K562 (cell line): ENCODE measurements around the gene CRABP2. TPM values are rescaled to one million over a fixed set of nuclear protein-coding genes. Genes with fewer than 3 reads are reported as not detected.

Source experiments
- CBX8 ChIP-seq: fragments of 200-600 bp; sonication (generic); IDR thresholded peaks from 2 replicates; pipeline ENCODE4 v1.6.1; 2012; ENCODE audit warnings: borderline replicate concordance, mixed run types, low read depth, mild to moderate bottlenecking, moderate library complexity, mixed read lengths, low read length, control low read depth, inconsistent platforms; ENCODE audit not compliant: poor library complexity, severe bottlenecking; ENCODE audit errors: extremely low read depth
- COPS2 ChIP-seq: fragments of 450-650 bp; conservative IDR thresholded peaks from 2 replicates; pipeline ENCODE4 v1.6.1; 2016; ENCODE audit warnings: mild to moderate bottlenecking, moderate library complexity
- FUS ChIP-seq: fragments of 200-400 bp; formaldehyde crosslinking; optimal IDR thresholded peaks from 2 replicates; pipeline ENCODE3; 2017; ENCODE audit warnings: low read depth, low read length
- KDM1A ChIP-seq, 2 experiments: fragments of 450-650 bp; IDR thresholded peaks; 2 replicates each; pipeline ENCODE4 v1.6.1; 2016; ENCODE audit warnings: mild to moderate bottlenecking in 2 of 2
- KLF1 ChIP-seq: fragments of 450-650 bp; IDR thresholded peaks from 2 replicates; pipeline ENCODE4 v1.6.1; 2016; ENCODE audit warnings: missing genetic modification characterization, missing compliant biosample characterization
- NBN ChIP-seq: fragments of 450-650 bp; IDR thresholded peaks from 2 replicates; pipeline ENCODE4 v1.6.1; 2016; ENCODE audit warnings: low read depth, mild to moderate bottlenecking
- NFRKB ChIP-seq: fragments of 450-650 bp; IDR thresholded peaks from 2 replicates; pipeline ENCODE4 v1.6.1; 2016; ENCODE audit warnings: low read depth
- PHF21A ChIP-seq: fragments of 450-650 bp; IDR thresholded peaks from 2 replicates; pipeline ENCODE4 v1.6.1; 2017; ENCODE audit warnings: low read depth, borderline replicate concordance
- POLR3A ChIP-seq: IDR thresholded peaks from 2 replicates; pipeline ENCODE4 v1.6.1; 2011; ENCODE audit warnings: borderline replicate concordance, mild to moderate bottlenecking, moderate library complexity; ENCODE audit not compliant: insufficient read length, insufficient read depth; ENCODE audit errors: extremely low read depth
- PPARD ChIP-seq: fragments of 250-450 bp; sonication (Bioruptor Pico); IDR thresholded peaks from 2 replicates; pipeline ENCODE4 v1.8.0; 2022; ENCODE audit warnings: inconsistent platforms, mild to moderate bottlenecking, moderate library complexity
- SIRT6 ChIP-seq: IDR thresholded peaks from one replicate; pipeline ENCODE4 v1.6.1; 2012; ENCODE audit warnings: low read depth, mild to moderate bottlenecking, control low read depth, inconsistent platforms, low read length, moderate library complexity
- polyA plus RNA-seq, 8 experiments: library from polyadenylated mRNA; depleted of rRNA in 4 of 8; stranded (reverse) in 5 of 8; unstranded in 3 of 8; fragments of >200 nt; fragmentation: Nextera tagmentation in 2 of 8; fragmentation: Illumina TruSeq in 1 of 8; extraction: Ambion mirVana in 2 of 8; extraction: Trizol in 1 of 8; gene quantifications; 2 replicates each; pipeline versions ENCODE4 v1.2.1 to v1.2.3, GENCODE V29; 2011 to 2014; ENCODE audit warnings: inconsistent platforms in 1 of 8, missing spikeins in 1 of 8
- total RNA-seq, 7 experiments: library from RNA; depleted of rRNA in 6 of 7; stranded (reverse); fragments of >200 nt in 6 of 7; fragmentation: Illumina TruSeq in 2 of 7; extraction: Trizol in 2 of 7; gene quantifications; 2 replicates each; pipeline versions ENCODE4 v1.2.1 to v1.2.3, GENCODE V29; 2011 to 2021; ENCODE audit warnings: low replicate concordance in 1 of 7
- TF ChIP-seq, protein P1 (sequence below): sonication (generic); formaldehyde crosslinking; IDR thresholded peaks from 2 replicates; pipeline ENCODE4 v1.9.0; 2022; ENCODE audit warnings: mild to moderate bottlenecking, missing genetic modification reagents
- TF ChIP-seq, protein P2 (sequence below), 2 experiments: IDR thresholded peaks; 2 replicates each; pipeline ENCODE4 v1.6.1; 2011; ENCODE audit warnings: borderline replicate concordance in 1 of 2, control low read depth in 1 of 2, low read depth in 1 of 2, low read length in 1 of 2, mild to moderate bottlenecking in 1 of 2, mixed read lengths in 1 of 2, moderate library complexity in 1 of 2; ENCODE audit not compliant: insufficient read depth in 1 of 2, insufficient read length in 1 of 2, poor library complexity in 1 of 2, severe bottlenecking in 1 of 2; ENCODE audit errors: extremely low read depth in 1 of 2
- TF ChIP-seq, protein P3 (sequence below), 2 experiments: fragments of 450-650 bp; IDR thresholded peaks; 2 replicates each; pipeline ENCODE4 v1.6.1; 2018; ENCODE audit warnings: mild to moderate bottlenecking in 2 of 2, low read depth in 1 of 2; ENCODE audit not compliant: partially characterized antibody in 2 of 2

Gene CRABP2
- total and polyA plus RNA-seq, 9 of the 15 experiments (the other 6 are each of a cell fraction or from before 2014, with no cell fraction given), result 0.30 to 2.5 (median 0.82) TPM

DNA sequence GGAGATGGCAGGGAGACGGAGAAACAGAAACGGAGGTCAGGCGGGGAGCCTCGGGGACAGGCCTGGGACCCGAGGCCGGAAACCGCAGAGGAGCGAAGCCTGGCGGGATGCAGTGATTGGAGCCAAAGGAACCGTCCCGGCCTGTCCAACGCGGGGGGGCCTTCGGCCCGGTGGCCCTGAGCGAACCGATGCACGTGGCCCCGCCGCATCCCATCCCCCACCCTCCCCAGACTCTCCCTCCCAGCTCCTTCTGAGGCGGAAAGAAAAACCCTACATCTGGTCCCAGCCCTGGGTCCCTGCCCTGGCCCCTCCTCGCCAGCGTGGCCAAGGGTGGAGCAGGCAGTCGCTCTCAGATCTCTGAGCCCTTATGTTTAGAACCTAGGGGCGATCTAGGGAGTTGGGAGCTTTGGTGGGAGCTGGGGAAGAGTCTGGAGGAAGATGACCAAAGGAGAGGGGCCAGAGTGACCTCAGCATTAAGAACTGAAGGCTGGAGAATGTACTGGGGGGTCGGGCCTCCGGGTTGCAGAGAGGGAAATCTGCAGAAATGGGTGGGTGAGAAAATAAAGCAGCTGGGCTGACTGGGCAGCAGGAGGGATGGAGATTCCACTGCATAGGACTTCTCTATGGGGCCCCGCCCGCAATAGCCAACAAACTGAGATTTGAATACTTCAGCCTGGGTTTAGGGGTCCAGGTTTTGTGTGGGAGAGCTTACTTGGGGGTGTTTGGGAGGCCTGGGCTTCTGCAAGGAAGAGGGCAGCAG, 1.5 kb upstream of the CRABP2 start (continued):
- no peak for TF ChIP-seq COPS2
- TF ChIP-seq NBN, result no peak
- TF ChIP-seq KDM1A (IDR thresholded peaks at IDR 0.05), result peak in 1 of 2 experiments; percentile 24; a peak in 2 of 4 replicates
- TF ChIP-seq, protein P1, sequence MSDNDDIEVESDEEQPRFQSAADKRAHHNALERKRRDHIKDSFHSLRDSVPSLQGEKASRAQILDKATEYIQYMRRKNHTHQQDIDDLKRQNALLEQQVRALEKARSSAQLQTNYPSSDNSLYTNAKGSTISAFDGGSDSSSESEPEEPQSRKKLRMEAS, result 0 out of 2 replicates have a peak, but pooled peaks have one; percentile 11
- TF ChIP-seq PPARD (CRISPR knock-in tag), result no peak
- TF ChIP-seq, protein P2, sequence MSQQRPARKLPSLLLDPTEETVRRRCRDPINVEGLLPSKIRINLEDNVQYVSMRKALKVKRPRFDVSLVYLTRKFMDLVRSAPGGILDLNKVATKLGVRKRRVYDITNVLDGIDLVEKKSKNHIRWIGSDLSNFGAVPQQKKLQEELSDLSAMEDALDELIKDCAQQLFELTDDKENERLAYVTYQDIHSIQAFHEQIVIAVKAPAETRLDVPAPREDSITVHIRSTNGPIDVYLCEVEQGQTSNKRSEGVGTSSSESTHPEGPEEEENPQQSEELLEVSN (IDR thresholded peaks at IDR 0.05; ENCODE audit: borderline replicate concordance in 1 of 2, extremely low read depth in 1 of 2, insufficient read depth in 1 of 2, insufficient read length in 1 of 2, low read depth in 1 of 2, low read length in 1 of 2, poor library complexity in 1 of 2, severe bottlenecking in 1 of 2), result peak in 1 of 2 experiments; percentile 59
- TF ChIP-seq CBX8, result no peak
- no peak for TF ChIP-seq FUS
- TF ChIP-seq PHF21A, result peak; percentile 53; the same call in 1 of the 2 replicates
- no peak for TF ChIP-seq KLF1 (tag)
- TF ChIP-seq, protein P3, sequence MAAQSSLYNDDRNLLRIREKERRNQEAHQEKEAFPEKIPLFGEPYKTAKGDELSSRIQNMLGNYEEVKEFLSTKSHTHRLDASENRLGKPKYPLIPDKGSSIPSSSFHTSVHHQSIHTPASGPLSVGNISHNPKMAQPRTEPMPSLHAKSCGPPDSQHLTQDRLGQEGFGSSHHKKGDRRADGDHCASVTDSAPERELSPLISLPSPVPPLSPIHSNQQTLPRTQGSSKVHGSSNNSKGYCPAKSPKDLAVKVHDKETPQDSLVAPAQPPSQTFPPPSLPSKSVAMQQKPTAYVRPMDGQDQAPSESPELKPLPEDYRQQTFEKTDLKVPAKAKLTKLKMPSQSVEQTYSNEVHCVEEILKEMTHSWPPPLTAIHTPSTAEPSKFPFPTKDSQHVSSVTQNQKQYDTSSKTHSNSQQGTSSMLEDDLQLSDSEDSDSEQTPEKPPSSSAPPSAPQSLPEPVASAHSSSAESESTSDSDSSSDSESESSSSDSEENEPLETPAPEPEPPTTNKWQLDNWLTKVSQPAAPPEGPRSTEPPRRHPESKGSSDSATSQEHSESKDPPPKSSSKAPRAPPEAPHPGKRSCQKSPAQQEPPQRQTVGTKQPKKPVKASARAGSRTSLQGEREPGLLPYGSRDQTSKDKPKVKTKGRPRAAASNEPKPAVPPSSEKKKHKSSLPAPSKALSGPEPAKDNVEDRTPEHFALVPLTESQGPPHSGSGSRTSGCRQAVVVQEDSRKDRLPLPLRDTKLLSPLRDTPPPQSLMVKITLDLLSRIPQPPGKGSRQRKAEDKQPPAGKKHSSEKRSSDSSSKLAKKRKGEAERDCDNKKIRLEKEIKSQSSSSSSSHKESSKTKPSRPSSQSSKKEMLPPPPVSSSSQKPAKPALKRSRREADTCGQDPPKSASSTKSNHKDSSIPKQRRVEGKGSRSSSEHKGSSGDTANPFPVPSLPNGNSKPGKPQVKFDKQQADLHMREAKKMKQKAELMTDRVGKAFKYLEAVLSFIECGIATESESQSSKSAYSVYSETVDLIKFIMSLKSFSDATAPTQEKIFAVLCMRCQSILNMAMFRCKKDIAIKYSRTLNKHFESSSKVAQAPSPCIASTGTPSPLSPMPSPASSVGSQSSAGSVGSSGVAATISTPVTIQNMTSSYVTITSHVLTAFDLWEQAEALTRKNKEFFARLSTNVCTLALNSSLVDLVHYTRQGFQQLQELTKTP (IDR thresholded peaks at IDR 0.05; ENCODE audit: low read depth in 1 of 2, partially characterized antibody in 2 of 2), result no peak
- no peak for TF ChIP-seq POLR3A
- no peak for TF ChIP-seq NFRKB
- TF ChIP-seq SIRT6, result no peak
